ENCODE results near the gene CSAD.
A peak's percentile ranks its signal among the peaks of the same experiment; 100 is the strongest.

Gene CSAD

GRCh38 chr12:53180220-53180930 is at the start of gene CSAD, which contains the start of gene ZNF740:
Gene CSAD, minus strand, starts transcription at chr12:53180925. Its CDS starts 7,455 bp downstream, at chr12:53173470.
Gene ZNF740, plus strand, starts transcription at chr12:53180722. Its CDS starts 1,262 bp downstream, at chr12:53181984.
- DNase-seq (ENCODE audit: low spot score) = peak; percentile 99

GRCh38 chr12:53230108-53230845 is 49.6 kb upstream of the CSAD start:
- no peak for DNase-seq (ENCODE audit: low spot score)

GRCh38 chr12:53229454-53229853 is 48.7 kb upstream of the CSAD start:
- DNase-seq (ENCODE audit: low spot score) = no peak

DNA sequence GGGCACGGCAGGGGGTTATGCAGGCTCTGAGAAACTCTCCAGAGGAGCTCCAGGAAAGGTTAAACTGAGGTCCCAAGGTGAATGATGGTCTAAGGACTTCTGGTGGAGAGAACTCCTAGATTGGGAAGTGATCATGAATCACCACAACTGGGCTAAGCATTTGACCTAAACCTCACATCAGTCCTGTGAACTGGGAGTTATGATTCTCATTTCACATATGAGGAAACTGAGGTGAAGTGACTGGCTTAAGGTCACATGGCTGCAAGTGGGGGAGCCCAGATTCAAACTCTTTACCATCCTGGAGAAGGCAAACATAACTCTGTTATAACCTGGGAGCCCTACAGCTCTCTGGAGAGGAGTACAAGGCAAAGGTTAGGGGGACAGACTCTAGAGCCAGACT is 47.1 kb upstream of the CSAD start:
- no peak for DNase-seq (ENCODE audit: low spot score)

DNA sequence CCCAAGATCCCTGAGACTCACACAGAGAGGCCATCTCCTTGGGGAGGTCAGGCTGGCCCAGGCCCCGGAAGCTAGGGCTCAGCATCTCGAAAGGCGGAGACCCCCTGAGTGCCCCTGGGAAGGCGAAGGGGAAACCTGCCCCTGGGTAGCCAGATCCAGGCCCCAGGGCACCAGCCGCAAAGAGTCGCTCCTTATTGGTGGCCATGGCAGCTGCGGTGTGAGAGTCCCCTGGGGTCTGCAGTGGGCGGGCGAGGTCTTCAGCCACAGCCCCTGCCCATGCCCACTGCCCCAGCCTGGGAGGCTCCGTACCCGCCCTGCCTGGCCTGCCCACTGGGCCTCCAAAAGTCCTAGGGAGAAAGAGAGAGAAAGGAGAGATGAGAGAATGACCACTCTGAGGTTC is 46.6 kb upstream of the CSAD start:
- no peak for DNase-seq (ENCODE audit: low spot score)

DNA sequence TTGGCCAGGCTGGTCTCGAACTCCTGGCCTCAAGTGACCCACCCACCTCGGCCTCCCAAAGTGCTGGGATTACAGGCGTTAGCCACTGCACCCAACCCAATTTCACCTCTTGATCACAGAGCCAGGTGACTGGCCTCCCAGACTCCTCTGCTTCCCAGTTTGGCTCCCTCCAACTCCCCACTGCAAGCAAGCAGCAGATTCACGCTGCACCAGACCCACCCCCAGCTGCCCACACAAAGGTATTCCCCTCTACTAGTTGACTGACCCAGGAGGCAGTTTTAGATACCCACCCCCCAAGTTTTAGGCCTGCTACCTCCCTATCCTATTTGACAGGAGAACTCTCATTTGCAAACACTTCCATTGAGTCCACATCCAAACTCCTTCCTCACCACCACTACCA is 46.1 kb upstream of the CSAD start:
- DNase-seq (ENCODE audit: low spot score) = no peak

- DNase-seq (ENCODE audit: low spot score) = no peak
Measured at GRCh38 chr12:53225635-53226424, 45.1 kb upstream of the CSAD start.

- DNase-seq (ENCODE audit: low spot score) = no peak
Measured at GRCh38 chr12:53224897-53225634, 44.3 kb upstream of the CSAD start.

DNA sequence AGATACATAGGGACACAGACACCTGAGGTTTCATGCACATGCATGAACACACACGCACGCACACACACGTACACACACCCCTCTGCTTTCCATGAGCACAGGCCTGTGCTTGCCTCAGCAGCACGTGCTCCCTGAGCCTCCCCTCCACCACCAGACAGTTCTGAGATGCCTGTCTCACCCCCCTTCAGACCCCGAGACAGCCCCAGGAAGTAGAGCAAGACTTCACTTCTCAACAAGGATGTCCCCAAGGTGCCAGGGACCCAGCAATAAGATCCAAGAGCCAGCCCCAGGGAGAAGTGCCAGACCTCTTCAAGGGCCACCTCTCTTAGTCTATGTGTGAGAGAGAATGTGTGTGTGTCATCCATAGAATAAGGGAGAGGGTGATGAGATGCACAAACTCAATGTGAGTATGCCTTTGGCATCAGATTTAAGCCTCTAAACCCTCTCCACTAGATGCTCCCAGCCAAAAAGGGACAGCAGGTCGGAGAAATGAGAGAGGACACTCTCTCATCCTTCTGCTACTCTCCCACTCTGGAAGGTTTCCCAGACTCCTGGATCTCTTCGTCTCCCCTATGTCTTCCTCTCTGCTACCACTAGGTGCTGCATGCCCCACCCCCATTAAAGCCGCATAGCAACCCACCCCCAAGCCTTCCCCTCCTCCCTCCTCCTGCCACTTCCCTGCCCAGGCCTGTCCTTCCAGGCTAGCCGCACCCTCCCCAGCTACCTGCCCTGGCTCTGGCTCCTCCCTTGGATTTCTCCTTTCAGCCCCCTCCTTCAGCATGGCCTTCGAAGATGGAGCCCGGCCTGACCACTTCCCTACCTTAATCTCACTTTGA is 43.6 kb upstream of the CSAD start:
- no peak for DNase-seq (ENCODE audit: low spot score)

- no peak for DNase-seq (ENCODE audit: low spot score)
Measured at GRCh38 chr12:53223389-53224060, 42.8 kb upstream of the CSAD start.

GRCh38 chr12:53222806-53223261 is 42.1 kb upstream of the CSAD start:
- DNase-seq (ENCODE audit: low spot score) = no peak

GRCh38 chr12:53222170-53222721 is 41.5 kb upstream of the CSAD start:
- no peak for DNase-seq (ENCODE audit: low spot score)

DNA sequence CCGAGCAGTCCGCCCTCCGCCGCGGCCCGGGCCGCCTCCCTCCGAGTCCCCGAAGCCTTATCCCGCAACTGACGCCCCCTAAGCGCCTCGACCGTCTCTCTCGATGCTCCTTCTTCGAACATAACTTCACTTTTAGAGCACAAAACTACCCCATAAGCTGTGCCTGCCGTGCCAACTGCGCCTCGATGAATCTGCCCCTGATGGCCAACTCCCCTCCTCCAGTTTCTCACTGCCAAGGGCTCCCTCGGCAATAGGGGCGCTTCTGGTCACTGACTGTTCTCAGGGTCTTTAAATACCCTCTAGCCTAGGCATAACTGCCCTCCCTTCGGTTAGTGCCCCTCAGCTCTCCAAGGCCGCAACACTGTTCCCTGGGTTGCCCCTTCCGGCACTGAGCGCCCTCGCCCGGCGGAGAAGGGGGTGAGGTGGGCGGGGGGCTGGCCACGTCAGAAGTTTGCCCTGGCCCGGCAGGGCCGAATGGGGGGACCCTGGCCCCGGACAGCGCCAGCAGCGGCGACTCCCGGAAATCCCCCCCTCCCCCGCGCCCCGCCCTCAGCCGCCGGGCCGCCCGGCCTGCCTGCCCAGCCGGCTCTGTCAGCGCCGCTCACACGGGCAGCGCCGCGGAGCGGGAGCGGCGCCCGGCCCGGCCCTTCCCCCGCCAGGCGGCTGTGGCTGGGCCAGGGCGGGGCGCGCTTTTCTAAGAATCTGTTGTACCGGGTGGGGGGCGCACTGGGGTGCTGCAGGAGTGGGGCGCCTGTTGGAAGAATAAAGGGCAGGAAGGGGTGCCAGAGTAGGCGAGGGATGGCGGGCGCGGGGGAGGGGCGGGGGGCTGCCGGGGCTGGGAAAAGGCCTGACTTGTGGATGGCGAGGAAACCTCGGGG is 40.7 kb upstream of the CSAD start:
- peak; percentile 88 for DNase-seq (ENCODE audit: low spot score)

- peak; percentile 83 for DNase-seq (ENCODE audit: low spot score)
Measured at GRCh38 chr12:53220694-53221202, 40.0 kb upstream of the CSAD start.

DNA sequence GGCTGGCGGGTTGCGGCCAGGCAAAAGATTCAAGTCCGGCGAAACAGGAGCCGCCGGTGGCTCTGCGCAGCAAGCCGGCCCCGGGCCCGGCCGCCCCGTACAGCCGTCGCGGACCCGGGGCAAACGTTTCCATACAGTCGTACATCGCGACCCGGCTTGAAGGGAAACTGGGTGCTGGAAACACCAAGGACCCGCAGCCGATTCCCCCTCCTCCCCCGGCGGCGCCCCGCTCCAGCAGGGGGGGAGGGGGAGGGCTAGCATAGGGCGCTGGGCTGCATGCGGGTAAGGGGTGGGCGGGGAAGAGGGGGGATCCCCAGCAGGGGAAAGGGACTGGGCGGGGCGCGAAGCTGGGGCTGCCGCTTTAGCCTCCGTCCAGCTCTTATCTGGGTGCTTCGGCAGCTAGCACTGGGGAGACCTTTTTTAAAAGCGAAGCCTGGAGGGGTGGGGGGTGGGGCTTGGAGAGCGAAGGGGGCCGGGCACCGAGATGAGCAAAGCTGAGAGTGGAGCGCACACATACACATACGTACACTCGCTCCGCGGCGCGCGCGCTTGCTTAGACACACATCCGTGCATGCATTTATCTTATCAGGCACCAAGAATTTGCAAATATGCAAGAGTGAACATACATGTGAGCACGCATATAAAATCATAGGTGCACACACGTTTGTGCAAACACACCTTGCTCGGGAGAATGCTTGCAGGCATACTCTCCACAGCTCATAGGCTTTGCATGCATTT is 39.4 kb upstream of the CSAD start:
- no peak for DNase-seq (ENCODE audit: low spot score)

- DNase-seq (ENCODE audit: low spot score) = no peak
Measured at GRCh38 chr12:53219292-53219955, 38.7 kb upstream of the CSAD start.

DNA sequence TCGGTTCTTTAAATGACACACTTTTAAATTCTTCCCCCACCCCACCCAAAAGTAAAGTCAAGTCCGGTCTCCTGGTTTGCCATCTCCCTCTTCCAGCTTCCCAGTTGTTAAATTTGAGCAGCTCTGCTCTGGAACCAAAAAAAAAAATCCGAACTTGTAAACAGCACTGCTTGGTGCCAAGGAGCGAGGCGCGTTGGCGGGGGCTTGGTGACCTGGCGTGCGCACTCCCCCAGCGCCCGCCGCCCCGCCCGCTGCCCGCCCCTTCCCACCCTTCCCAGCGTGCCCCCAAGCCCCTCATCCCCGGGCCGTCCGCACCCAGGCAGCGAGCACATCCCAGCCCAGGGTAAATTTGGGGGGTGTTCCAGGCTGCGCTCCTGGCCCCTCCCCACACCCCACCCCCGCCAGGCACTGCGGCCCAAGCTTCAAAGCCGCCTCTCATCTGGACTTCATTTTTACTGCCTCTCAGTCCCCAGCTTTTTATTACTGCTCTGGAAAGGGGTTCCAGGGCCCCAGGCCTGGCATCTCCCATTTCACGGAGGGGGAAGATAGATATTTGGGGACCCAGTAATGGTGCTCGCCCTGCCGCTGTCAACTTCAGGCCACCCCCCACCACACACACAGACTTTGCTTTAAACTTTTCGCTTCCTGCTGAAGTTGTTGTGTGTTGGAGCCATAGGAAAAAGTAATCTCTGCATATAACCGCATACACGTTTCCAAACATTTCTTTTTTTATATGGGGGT is 38.0 kb upstream of the CSAD start:
- DNase-seq (ENCODE audit: low spot score) = no peak

All from D341Med (cell line).